Right lobe of liver (tissue), 4 donors: Measurements from ENCODE around the gene LIMK1.

Source experiments
- CTCF ChIP-seq, 4 donors: fragments of 200-600 bp in 3 of 4; fragments of 450-650 bp in 1 of 4; IDR thresholded peaks; one replicate each; pipeline versions ENCODE4 v1.5.1 to v1.8.0; 2016 to 2022; ENCODE audit warnings: antibody characterized with exemption in 4 of 4, mild to moderate bottlenecking in 2 of 4
- POLR2A ChIP-seq: fragments of 450-650 bp; IDR thresholded peaks from one replicate; pipeline ENCODE4 v1.6.1; 2017; ENCODE audit warnings: antibody characterized with exemption, mild to moderate bottlenecking
- donor health status: DM: no; HTN: no; CAD: no.
- donor health status: DM: no; HTN: no; CAD: no.
- donor health status: DM: no; HTN: yes; CAD: no.

GRCh38 chr7:74115326-74115725, 31.7 kb downstream of the LIMK1 start:
- no peak for TF ChIP-seq POLR2A
- TF ChIP-seq CTCF (IDR thresholded peaks at IDR 0.05), result no peak
